GM10847 (cell line): ENCODE data around the gene TOP2A.

Experiments used
- POLR2A ChIP-seq: IDR thresholded peaks from 2 replicates; pipeline ENCODE4 v1.6.1; 2011; ENCODE audit not compliant: insufficient read length; ENCODE audit errors: extremely low read depth

Gene TOP2A

GRCh38 chr17:40458851-40459482 lies 41.3 kb upstream of the TOP2A start:
- TF ChIP-seq POLR2A = no peak

DNA sequence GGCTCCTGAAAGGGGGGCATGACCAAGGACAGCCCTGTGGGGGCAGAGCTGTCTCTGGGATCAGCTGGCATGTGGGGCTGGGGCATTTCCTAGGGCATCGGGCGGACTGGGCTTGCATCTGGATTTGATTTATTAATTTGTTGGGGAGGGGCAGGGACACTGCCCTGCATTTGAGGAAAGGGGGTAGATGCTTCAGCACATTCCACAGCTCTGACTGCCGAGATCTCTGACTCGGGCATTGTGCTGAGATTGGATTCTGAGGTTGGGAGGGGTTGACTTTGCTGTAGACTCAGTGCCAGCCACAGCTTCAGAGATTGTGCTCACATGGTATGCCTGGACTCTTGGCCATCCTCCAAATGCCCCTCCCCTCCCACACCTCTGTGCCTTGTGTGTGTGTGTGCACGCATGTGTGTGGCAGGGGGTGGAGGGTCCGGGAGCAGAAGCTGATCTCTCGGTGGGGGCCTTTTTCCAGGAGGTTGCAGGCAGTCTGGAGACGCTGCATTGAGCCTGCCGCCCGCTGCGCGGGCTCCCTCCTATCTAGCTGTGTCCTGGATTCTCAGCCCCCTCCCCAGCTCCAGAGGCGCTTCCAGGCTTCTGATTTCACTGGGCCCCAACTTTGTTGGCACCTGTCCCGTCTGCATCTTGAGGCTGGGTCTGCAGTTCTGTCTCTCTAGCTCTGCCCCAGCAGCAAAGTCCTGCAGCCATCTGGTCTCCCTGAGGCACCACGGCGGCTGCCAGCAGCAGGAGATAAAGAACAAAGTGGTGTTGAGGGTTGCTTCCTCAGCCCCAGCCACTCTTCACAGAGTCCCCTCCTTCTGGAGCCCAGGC lies 40.5 kb upstream of the TOP2A start:
- no peak for TF ChIP-seq POLR2A

DNA sequence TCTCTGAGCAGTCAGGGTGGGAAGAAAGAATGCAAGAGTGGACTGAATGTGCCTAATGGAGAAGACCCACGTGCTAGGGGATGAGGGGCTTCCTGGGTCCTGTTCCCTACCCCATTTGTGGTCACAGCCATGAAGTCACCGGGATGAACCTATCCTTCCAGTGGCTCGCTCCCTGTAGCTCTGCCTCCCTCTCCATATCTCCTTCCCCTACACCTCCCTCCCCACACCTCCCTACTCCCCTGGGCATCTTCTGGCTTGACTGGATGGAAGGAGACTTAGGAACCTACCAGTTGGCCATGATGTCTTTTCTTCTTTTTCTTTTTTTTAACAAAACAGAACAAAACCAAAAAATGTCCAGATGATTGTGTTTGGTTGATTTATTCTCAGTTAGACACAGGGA lies 39.7 kb upstream of the TOP2A start:
- no peak for TF ChIP-seq POLR2A

- TF ChIP-seq POLR2A = no peak
Observed at GRCh38 chr17:40456396-40456951, 38.8 kb upstream of the TOP2A start.

- no peak for TF ChIP-seq POLR2A
Observed at GRCh38 chr17:40454613-40454995, 36.9 kb upstream of the TOP2A start.

- no peak for TF ChIP-seq POLR2A
Observed at GRCh38 chr17:40453881-40454612, 36.4 kb upstream of the TOP2A start.

DNA sequence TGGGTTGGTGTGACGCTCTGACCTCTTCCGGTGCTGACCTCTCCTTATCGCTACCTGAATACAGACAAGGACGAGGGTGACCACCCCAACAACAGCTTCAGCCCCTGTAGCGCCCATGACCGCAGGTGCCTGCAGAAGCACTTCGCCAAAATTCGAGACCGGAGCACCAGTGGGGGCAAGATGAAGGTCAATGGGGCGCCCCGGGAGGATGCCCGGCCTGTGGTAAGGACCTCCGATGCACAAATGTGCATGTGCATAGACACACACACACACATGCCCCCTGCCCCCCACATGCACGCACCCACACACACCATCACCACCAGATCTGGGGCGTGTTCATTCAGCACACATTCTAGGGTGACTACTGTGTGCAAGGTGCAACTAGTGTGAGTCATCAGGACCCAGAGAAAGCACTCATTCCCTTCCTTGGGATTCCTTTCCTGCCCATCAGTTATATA lies 35.3 kb upstream of the TOP2A start:
- no peak for TF ChIP-seq POLR2A

DNA sequence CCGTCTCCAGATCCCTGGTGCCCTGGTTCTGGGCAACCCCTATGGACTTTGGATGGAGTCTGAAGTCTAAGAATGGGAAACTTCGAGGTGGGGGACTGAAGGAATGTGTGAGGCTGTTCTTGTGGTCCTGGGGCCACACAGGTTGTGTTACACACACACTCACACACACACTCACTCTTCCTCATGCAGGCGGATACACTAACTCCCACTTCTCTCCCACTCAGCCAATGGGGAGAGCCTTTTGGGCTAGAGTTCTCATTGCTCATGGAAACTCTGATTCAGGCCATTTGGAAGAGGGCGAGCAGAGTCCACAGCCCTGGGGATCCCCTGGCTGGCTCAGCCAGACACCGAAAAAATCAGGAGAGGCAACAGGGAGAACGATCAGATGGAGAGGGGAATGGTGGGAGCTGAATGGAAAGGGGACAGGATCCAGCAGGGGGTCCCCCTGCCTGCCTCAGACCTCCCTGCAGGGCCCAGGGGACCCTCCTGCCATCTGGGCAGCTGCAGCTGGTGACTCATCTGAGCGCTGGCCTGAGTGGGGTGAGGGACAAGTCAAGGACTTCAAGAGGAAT lies 34.6 kb upstream of the TOP2A start:
- no peak for TF ChIP-seq POLR2A

DNA sequence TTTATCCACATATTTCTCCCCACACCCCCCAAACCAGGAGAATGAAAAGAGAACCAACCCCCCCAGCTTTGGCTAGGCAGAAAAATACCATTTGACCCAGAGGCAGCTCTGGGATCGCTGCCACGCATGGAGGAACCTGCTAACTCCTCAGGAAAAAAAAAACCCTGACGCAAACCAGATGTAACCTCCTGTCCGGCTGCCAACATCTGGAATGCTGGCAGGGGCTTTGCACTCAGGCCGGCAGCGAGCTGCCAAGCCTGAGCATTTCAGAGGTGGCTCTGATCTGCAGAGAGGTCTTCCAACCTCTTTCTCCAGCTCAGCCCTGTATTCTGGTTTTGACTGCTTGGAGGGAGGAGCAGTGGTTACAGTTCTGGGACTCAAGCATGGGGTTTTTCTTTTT lies 33.7 kb upstream of the TOP2A start:
- TF ChIP-seq POLR2A = no peak

DNA sequence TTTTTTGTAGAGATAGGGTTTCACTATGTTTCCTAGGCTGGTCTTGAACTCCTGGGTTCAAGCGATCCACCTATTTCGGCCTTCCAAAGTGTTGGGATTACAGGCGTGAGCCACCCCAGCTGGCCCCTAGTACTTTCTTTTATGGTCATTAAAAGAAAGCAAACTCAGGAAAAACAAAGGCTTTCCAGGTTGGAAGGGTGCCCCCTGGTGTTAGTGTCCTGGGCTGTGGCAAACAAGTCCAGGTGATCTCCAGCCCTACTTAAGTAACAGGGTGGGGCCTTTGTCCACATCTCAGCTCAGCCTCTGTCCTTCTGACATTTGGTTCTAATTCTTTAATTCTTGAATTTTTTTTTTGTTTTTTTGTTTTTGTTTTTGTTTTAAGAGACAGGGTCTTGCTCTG lies 32.5 kb upstream of the TOP2A start:
- TF ChIP-seq POLR2A = no peak

- TF ChIP-seq POLR2A = no peak
Observed at GRCh38 chr17:40448639-40449261, 31.1 kb upstream of the TOP2A start.

DNA sequence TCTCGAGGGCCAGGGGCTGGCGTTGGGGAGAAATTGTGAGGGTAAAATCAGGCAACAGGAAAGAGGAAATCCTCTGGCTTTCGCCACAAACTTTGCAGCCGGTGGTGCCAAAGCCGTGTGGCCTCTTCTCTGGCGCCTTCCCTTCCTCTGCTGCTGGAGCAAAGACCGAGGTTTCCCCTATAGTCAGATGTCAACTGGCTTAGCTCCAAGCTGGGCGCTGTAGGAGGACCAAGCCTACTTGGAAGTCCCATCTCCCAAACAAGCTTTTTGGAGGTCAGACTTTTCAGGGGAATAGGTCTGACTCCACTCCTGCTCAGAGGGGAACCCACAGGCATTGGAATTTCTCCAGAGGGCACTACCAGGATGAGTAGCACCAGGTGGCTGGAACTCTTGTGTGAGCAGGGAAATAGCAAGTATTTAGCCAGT lies 30.5 kb upstream of the TOP2A start:
- TF ChIP-seq POLR2A = no peak

- no peak for TF ChIP-seq POLR2A
Observed at GRCh38 chr17:40447806-40448205, 30.1 kb upstream of the TOP2A start.

GRCh38 chr17:40447148-40447644 lies 29.5 kb upstream of the TOP2A start:
- TF ChIP-seq POLR2A = no peak
